Osteocyte (in vitro differentiated cells): ENCODE results near the gene CD9. TPM values are rescaled to one million over a fixed set of nuclear protein-coding genes. Genes with fewer than 3 reads are reported as not detected.
A peak's percentile ranks its signal among the peaks of the same experiment; 100 is the strongest.

Experiments used
- DNase-seq: peaks from one replicate; pipeline ENCODE4 v3.0.0; 2021; ENCODE audit warnings: mixed read lengths; ENCODE audit not compliant: unreplicated experiment; ENCODE audit errors: extremely low spot score
- H3K27ac Mint-ChIP-seq: one replicate; pipeline ENCODE4 v1.8.0; 2021; ENCODE audit warnings: mild to moderate bottlenecking, mixed read lengths; ENCODE audit not compliant: unreplicated experiment
- H3K27me3 Mint-ChIP-seq: one replicate; pipeline ENCODE4 v1.8.0; 2021; ENCODE audit warnings: mixed read lengths; ENCODE audit not compliant: unreplicated experiment
- H3K36me3 Mint-ChIP-seq: one replicate; pipeline ENCODE4 v1.8.0; 2021; ENCODE audit warnings: mixed read lengths; ENCODE audit not compliant: unreplicated experiment
- H3K4me1 Mint-ChIP-seq: one replicate; pipeline ENCODE4 v1.8.0; 2021; ENCODE audit warnings: mixed read lengths; ENCODE audit not compliant: unreplicated experiment
- H3K4me3 Mint-ChIP-seq: one replicate; pipeline ENCODE4 v1.8.0; 2021; ENCODE audit warnings: mild to moderate bottlenecking, moderate library complexity, mixed read lengths; ENCODE audit not compliant: unreplicated experiment
- H3K9me3 Mint-ChIP-seq: one replicate; pipeline ENCODE4 v1.8.0; 2021; ENCODE audit warnings: mixed read lengths; ENCODE audit not compliant: unreplicated experiment
- CTCF ChIP-seq: fragments of 200-600 bp; sonication (generic); IDR thresholded peaks from 2 replicates; pipeline ENCODE4 v1.5.0; 2021; ENCODE audit warnings: antibody characterized with exemption, mild to moderate bottlenecking, moderate library complexity
- total RNA-seq: library from RNA; stranded (reverse); gene quantifications from 2 replicates; pipeline ENCODE4 v1.2.1, GENCODE V29; 2021

CD9 gene
- total RNA-seq, 1 donor from 2014 or later = 77.1 TPM

- Mint-ChIP-seq H3K4me3 (no peak overlapping the region), H3K27ac (peak overlapping the region; percentile 97), H3K27me3 (no peaks in the 10 kb centered on the region), H3K4me1 (peaks cover 50% of the 10 kb centered on the region), H3K36me3 (peaks cover 20% of the 10 kb centered on the region), H3K9me3 (no peaks in the 10 kb centered on the region)
- DNase-seq = no peak
- no peak for TF ChIP-seq CTCF
Measured at GRCh38 chr12:6231359-6232268, 31.4 kb downstream of the CD9 start.

GRCh38 chr12:6233121-6233971 lies 33.1 kb downstream of the CD9 start:
- Mint-ChIP-seq H3K27ac (peak overlapping the region; percentile 50), H3K36me3 (peaks cover 23% of the 10 kb centered on the region), H3K9me3 (no peaks in the 10 kb centered on the region), H3K4me1 (peaks cover 39% of the 10 kb centered on the region), H3K4me3 (no peak overlapping the region), H3K27me3 (no peaks in the 10 kb centered on the region)
- DNase-seq = no peak
- no peak for TF ChIP-seq CTCF

- TF ChIP-seq CTCF = no peak
- DNase-seq = no peak
- Mint-ChIP-seq H3K4me1 (peaks cover 31% of the 10 kb centered on the region), H3K27ac (no peak overlapping the region), H3K27me3 (no peaks in the 10 kb centered on the region), H3K36me3 (peaks cover 29% of the 10 kb centered on the region), H3K9me3 (no peaks in the 10 kb centered on the region), H3K4me3 (no peak overlapping the region)
Measured at GRCh38 chr12:6234214-6234613, 34.0 kb downstream of the CD9 start.

GRCh38 chr12:6234906-6235305 lies 34.7 kb downstream of the CD9 start:
- Mint-ChIP-seq H3K4me3 (no peak overlapping the region), H3K27ac (no peak overlapping the region), H3K9me3 (no peaks in the 10 kb centered on the region), H3K36me3 (peaks cover 29% of the 10 kb centered on the region), H3K4me1 (peaks cover 24% of the 10 kb centered on the region), H3K27me3 (no peaks in the 10 kb centered on the region)
- DNase-seq = no peak
- TF ChIP-seq CTCF = no peak

- H3K4me3 Mint-ChIP-seq = no peak overlapping the region
- DNase-seq = no peak
- no peak overlapping the region for H3K27ac Mint-ChIP-seq
- no peak for TF ChIP-seq CTCF
- peaks cover 29% of the 10 kb centered on the region for H3K36me3 Mint-ChIP-seq
- peaks cover 18% of the 10 kb centered on the region for H3K4me1 Mint-ChIP-seq
- no peaks in the 10 kb centered on the region for H3K27me3 Mint-ChIP-seq
- no peaks in the 10 kb centered on the region for H3K9me3 Mint-ChIP-seq
Measured at GRCh38 chr12:6235499-6235898, 35.3 kb downstream of the CD9 start.
